AG09309 (cell line): ENCODE measurements around the gene FARP1.

Experiments
- DNase-seq: peaks from one replicate; pipeline ENCODE4 v3.0.0-alpha.2; 2010; ENCODE audit warnings: low read depth
- H3K4me3 ChIP-seq: 2 replicates; pipeline ENCODE4 v1.5.1; 2011; ENCODE audit warnings: mild to moderate bottlenecking, low read depth, low read length, moderate library complexity; ENCODE audit not compliant: control insufficient read depth
- CTCF ChIP-seq: IDR thresholded peaks from 2 replicates; pipeline ENCODE4 v1.5.1; 2011; ENCODE audit warnings: mild to moderate bottlenecking, low read depth, low read length, inconsistent platforms; ENCODE audit not compliant: insufficient read depth, control insufficient read depth; ENCODE audit errors: missing control alignments

Gene FARP1

GRCh38 chr13:98109226-98109853, 33.6 kb upstream of the FARP1 start:
- no peak for TF ChIP-seq CTCF
- DNase-seq, result no peak
- H3K4me3 ChIP-seq, result no peak overlapping the region

GRCh38 chr13:98110749-98111148, 32.1 kb upstream of the FARP1 start:
- DNase-seq, result no peak
- TF ChIP-seq CTCF, result no peak
- no peak overlapping the region for H3K4me3 ChIP-seq

- no peak for DNase-seq
- no peak overlapping the region for H3K4me3 ChIP-seq
- TF ChIP-seq CTCF, result no peak
Measured at GRCh38 chr13:98111168-98112098, 31.5 kb upstream of the FARP1 start.

- DNase-seq, result no peak
- TF ChIP-seq CTCF, result no peak
- no peak overlapping the region for H3K4me3 ChIP-seq
Measured at GRCh38 chr13:98112456-98112855, 30.4 kb upstream of the FARP1 start.

- DNase-seq, result no peak
- H3K4me3 ChIP-seq, result no peak overlapping the region
- no peak for TF ChIP-seq CTCF
Measured at GRCh38 chr13:98118865-98119264, 24.0 kb upstream of the FARP1 start.

- no peak for DNase-seq
- TF ChIP-seq CTCF, result no peak
- no peak overlapping the region for H3K4me3 ChIP-seq
Measured at GRCh38 chr13:98123176-98123575, 19.7 kb upstream of the FARP1 start.
